ENCODE measurements around the gene TBC1D23.
"Not testable (repeated sequence)": the region's sequence is repeated elsewhere in the genome, so short reads cannot be mapped to it uniquely, and the experiment has no call there.

Gene TBC1D23

GRCh38 chr3:100295089-100295488 is 34.3 kb downstream of the TBC1D23 start:
- in situ Hi-C loops (cut with MboI; ENCODE audit: low sequenced_read_pairs) = no loop called here

- in situ Hi-C loops (cut with MboI; ENCODE audit: low sequenced_read_pairs) = no loop called here
These were observed 37.0 kb downstream of the TBC1D23 start for GRCh38 chr3:100297784-100298183.

GRCh38 chr3:100299016-100299415 is 38.2 kb downstream of the TBC1D23 start:
- in situ Hi-C loops (cut with MboI; ENCODE audit: low sequenced_read_pairs) = no loop called here

- in situ Hi-C loops (cut with MboI; ENCODE audit: low sequenced_read_pairs) = loop anchor here (25.0 kb wide), 1 partner anchor 281 kb away; no protein-coding TSS in a partner anchor
These were observed 45.9 kb downstream of the TBC1D23 start for GRCh38 chr3:100306695-100307094.

- in situ Hi-C loops (cut with MboI; ENCODE audit: low sequenced_read_pairs) = loop anchor here (25.0 kb wide), 1 partner anchor 277 kb away; no protein-coding TSS in a partner anchor
These were observed 49.7 kb downstream of the TBC1D23 start for GRCh38 chr3:100310355-100310965.

GRCh38 chr3:100311011-100311410 is 50.2 kb downstream of the TBC1D23 start:
- in situ Hi-C loops (cut with MboI; ENCODE audit: low sequenced_read_pairs) = loop anchor here (25.0 kb wide), 1 partner anchor 276 kb away; no protein-coding TSS in a partner anchor

- in situ Hi-C loops (cut with MboI; ENCODE audit: low sequenced_read_pairs) = loop anchor here (25.0 kb wide), 1 partner anchor 271 kb away; no protein-coding TSS in a partner anchor
These were observed 55.9 kb downstream of the TBC1D23 start for GRCh38 chr3:100316641-100317069.

GRCh38 chr3:100317912-100318311 is 57.1 kb downstream of the TBC1D23 start:
- in situ Hi-C loops (cut with MboI; ENCODE audit: low sequenced_read_pairs) = loop anchor here (25.0 kb wide), 1 partner anchor 269 kb away; no protein-coding TSS in a partner anchor

GRCh38 chr3:100319951-100320350 is 59.2 kb downstream of the TBC1D23 start:
- in situ Hi-C loops (cut with MboI; ENCODE audit: low sequenced_read_pairs) = loop anchor here (25.0 kb wide), 1 partner anchor 267 kb away; no protein-coding TSS in a partner anchor

GRCh38 chr3:100324044-100324443 is 63.3 kb downstream of the TBC1D23 start:
- in situ Hi-C loops (cut with MboI; ENCODE audit: low sequenced_read_pairs) = loop anchor here (25.0 kb wide), 1 partner anchor 263 kb away; no protein-coding TSS in a partner anchor

- in situ Hi-C loops (cut with MboI; ENCODE audit: low sequenced_read_pairs) = no loop called here
These were observed 65.0 kb downstream of the TBC1D23 start for GRCh38 chr3:100325827-100326226.

GRCh38 chr3:100327377-100327776 is 66.6 kb downstream of the TBC1D23 start:
- in situ Hi-C loops (cut with MboI; ENCODE audit: low sequenced_read_pairs) = not testable (repeated sequence)

GRCh38 chr3:100329800-100330489 is 69.2 kb downstream of the TBC1D23 start:
- in situ Hi-C loops (cut with MboI; ENCODE audit: low sequenced_read_pairs) = no loop called here

GRCh38 chr3:100330651-100331050 is 69.9 kb downstream of the TBC1D23 start:
- in situ Hi-C loops (cut with MboI; ENCODE audit: low sequenced_read_pairs) = no loop called here

- in situ Hi-C loops (cut with MboI; ENCODE audit: low sequenced_read_pairs) = no loop called here
These were observed 70.9 kb downstream of the TBC1D23 start for GRCh38 chr3:100331660-100332059.

- in situ Hi-C loops (cut with MboI; ENCODE audit: low sequenced_read_pairs) = no loop called here
These were observed 72.3 kb downstream of the TBC1D23 start for GRCh38 chr3:100333051-100333450.

- in situ Hi-C loops (cut with MboI; ENCODE audit: low sequenced_read_pairs) = no loop called here
These were observed 73.2 kb downstream of the TBC1D23 start for GRCh38 chr3:100333970-100334487.

GRCh38 chr3:100334488-100335351 is 73.9 kb downstream of the TBC1D23 start, which contains the start of gene NIT2:
Gene NIT2, plus strand, starts transcription at chr3:100334757. Its CDS starts 35 bp downstream, at chr3:100334792.
- in situ Hi-C loops (cut with MboI; ENCODE audit: low sequenced_read_pairs) = no loop called here

GRCh38 chr3:100335434-100335833 is 74.6 kb downstream of the TBC1D23 start:
- in situ Hi-C loops (cut with MboI; ENCODE audit: low sequenced_read_pairs) = no loop called here

- in situ Hi-C loops (cut with MboI; ENCODE audit: low sequenced_read_pairs) = not testable (repeated sequence)
These were observed 75.4 kb downstream of the TBC1D23 start for GRCh38 chr3:100336229-100336628.

- in situ Hi-C loops (cut with MboI; ENCODE audit: low sequenced_read_pairs) = no loop called here
These were observed 78.1 kb downstream of the TBC1D23 start for GRCh38 chr3:100338911-100339310.

Data from HL-60/S4 treated with retinoic acid at 250 ng/mL for 4 days and 3 days (cell line).